Activated gamma-delta T cell treated with Interleukin-2 at 50 U/mL for 16 hours (primary cell): ENCODE data around the gene TOX2.

Experiments used
- DNase-seq: peaks from one replicate; pipeline ENCODE4 v3.0.0-alpha.2; 2020

TOX2 gene, protein sequence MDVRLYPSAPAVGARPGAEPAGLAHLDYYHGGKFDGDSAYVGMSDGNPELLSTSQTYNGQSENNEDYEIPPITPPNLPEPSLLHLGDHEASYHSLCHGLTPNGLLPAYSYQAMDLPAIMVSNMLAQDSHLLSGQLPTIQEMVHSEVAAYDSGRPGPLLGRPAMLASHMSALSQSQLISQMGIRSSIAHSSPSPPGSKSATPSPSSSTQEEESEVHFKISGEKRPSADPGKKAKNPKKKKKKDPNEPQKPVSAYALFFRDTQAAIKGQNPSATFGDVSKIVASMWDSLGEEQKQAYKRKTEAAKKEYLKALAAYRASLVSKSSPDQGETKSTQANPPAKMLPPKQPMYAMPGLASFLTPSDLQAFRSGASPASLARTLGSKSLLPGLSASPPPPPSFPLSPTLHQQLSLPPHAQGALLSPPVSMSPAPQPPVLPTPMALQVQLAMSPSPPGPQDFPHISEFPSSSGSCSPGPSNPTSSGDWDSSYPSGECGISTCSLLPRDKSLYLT

DNA sequence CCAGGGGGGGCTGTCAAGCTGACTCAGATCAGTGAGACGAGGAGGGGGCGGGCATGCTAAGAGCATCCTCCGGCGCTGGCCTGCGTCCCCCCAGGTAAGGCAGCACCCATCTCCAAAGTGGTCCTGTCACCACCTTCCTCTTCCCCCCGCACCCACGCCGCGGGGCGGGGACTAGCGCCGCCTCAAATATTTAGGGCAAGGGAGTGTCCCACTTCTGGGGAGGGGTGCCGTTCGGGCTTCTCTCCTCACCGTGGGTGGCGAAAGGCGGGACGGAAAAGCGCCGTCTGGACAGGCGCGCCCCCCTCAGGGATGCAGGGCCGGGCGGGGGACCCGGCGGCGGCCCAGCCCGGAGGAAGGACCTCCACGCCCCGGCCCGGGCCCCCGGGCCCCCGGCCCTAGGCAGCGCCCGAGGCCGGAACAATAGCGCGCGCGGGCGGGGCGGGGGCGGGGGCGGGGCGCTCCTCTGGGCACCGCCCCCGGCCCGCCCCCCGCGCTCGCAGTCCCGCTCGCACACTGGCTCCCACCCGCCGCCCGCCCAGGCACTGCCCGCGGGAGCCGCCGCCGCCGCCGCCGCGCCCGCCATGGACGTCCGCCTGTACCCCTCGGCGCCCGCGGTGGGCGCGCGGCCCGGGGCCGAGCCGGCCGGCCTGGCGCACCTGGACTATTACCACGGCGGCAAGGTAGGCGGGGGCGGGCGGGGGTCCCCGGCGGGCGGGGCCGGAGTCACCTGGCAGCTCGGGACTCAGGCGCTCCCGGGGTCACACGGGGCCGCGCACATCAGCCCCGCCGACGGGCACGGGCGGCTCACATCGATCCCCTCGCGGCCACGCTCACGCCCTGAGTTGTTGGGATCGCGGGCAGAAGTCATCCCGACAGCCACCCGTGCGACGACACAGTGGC lies at the start of gene TOX2:
Gene TOX2 (plus strand): TSS at position 542 of the 900 bp plus-strand sequence. CDS start 40 bp downstream, at position 582.
- peak; percentile 31 for DNase-seq

DNA sequence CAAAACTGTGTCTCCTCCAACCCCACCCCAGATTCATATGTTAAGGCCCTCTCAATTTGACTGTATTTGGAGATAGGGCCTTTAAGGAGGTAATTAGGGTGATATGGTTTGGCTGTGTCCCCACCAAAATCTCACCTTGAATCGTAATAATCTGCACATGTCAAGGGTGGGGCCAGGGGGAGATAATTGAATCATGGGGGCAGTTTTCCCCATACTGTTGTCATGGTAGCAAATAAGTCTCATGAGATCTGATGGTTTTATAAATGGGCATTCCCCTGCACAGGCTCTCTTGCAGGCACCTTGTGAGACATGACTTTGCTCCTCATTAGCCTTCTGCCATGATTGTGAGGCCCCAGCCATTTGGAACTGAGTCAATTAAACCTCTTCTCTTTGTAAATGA lies 46.6 kb upstream of the TOX2 start:
- no peak for DNase-seq

DNA sequence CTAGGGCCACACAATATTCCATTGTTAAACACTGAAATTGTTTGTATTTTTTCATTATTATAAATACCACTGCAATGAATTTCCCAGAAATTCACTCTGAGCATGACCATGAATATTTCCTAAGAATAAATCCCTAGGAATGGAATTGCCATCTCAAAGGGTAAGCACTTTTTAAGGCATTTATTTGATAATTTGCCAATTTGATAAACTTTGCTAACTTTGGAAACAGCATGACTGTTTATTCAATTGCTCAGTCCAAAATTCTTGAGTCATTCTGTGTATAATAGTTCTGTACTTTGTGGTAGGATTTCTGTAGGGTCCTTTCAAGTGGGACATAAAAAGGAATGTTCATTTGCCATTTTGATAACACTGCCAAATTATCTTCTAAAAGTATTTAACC lies 44.2 kb upstream of the TOX2 start:
- no peak for DNase-seq

DNA sequence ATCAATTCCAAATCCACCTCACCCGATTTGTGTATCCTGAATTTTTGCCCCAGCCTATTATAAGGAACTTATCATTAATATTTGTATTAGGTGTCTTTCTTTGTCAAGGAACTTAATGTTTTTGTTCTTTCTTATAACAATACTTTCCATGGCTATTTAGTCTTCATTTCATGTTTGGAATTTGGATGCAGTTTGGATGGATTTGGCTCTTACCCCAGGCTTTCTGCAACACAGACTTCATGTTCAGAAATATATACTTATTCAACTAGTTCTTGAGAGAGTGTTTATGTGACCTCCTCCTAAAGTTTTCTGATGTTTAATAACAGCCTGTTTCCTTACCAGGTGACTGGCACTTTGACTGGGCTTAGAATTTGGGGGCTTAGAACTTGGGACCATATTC lies 35.9 kb upstream of the TOX2 start:
- DNase-seq: no peak

DNA sequence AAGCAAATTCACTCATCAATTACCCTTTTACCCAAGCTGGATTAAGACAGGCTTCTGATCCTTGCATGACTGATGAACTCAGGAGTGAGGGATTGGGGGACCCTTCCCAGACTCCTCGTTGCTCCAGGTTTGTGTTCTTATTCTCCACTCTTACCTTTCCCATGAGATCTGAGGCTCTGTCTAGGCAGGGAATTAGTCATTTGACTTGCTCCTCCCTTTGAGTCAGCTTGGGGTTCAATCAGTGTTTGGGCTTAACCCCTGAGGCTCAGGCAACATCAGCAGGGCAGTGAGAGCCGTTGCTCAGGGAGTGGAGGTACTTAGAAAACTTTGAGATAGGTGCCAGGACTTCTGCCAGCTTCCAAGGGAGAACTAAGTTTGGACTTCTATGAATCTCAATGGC lies 20.7 kb upstream of the TOX2 start:
- no peak for DNase-seq

DNA sequence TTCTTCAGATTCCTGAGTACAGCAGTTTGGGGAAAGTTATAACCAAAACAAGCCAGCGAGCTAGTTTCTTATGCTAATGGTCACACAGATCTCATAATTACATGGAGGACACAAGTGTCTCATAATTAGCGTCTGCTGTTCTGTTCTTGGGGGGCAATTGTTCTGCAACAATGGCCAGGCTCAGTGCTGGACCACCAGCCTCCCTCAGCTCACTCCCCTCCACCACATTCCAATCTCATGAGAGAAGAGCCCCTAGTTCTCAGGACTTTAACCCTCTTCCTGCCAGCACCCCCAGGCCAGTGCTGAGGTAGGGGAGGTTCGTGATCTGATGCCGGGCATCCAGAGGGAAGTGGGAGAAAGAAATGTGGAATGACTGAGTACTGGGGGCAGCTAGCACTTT lies 20.2 kb upstream of the TOX2 start:
- no peak for DNase-seq

DNA sequence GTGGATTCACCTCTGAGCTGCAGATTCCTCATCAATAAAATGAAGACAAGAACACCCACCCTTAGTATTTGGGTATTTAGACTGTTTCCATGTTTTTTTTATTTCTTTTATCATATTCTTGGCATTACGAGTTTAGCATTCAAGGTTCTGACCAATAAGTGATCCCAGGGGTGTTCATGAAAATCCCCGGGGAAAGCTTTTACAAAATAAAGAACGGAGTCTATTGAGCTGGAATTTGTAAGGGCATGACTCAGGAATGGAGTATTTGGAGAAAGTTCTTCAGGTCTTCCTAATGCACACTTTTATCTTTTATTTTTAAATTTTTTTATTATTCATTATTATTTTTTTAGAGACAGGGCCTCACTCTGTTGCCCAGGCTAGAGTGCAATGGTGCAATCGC lies 19.4 kb upstream of the TOX2 start:
- no peak for DNase-seq

DNA sequence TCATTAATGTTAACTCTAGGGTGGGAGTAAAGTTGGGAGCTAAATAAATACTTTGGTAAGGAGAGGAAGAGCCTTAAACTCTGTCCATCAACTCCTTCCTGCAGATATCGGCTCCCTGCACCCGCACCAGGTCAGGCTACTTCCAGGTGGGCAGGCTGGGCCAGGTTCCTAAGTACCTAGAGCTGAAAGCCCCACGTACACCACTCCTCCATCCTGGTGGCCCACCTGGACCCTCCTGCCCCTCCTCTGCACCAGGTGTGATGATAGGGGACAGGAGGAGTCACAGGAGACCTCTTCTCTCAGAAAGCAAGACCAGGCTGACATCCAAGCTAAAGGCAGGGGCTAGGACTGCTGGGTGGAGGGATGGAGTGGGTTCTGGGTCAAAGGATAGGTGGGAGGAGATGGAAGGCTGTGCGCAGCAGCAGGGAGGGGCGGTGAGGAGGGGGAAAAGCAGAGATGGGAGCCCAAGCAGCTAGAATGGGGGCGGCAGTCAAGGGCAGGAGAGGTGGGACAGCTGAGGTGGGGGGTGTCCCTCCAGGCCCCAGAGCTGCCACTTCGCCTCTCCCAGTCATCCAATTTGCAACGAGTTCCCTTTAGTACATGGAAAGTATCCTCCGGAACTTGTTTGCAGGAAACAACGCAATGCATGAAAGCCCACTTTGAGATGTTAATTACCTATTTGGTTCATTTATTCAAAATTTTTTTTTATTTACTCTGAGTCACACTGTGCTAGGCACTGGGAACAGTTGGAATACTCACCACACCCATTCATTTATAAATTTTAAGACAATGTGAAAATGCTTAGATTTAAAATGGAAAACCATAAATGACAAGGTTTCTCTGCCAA lies 15.2 kb upstream of the TOX2 start:
- DNase-seq: no peak

DNA sequence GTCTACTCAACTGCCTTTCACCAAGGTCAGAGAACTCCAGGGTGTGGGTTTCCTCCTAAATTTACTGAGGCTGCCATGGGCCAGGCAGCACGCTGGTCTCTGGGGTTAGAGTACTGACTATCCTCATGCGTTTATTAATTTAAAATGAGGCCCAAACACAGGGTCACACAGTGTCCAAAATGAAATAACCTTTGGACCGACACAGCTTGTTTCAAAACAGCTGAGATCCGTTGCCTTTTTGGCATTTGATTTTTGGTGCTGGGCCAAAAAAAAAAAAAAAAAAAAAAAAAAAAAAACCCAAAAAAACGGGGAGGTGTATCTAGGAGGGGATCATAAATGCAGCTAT lies 14.6 kb upstream of the TOX2 start:
- DNase-seq: no peak

DNA sequence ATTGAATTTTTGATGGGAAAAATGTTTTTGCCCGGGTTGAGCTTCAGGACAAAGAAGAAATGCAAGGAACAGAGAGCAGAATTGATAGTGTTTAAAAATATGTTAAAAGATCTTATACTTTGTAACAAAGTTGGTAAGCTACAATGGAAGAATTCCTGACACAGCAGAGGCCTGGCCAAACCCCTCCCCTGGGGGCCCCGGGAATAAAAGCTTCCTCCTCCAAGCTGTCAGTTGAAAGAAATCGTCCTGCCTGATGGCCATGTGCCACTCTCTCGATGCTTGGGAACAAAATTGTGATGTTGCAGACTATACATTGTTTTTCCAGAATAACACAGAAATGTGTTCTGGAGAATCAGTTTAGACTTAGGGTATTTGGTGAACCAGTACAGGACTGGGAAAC lies 14.2 kb upstream of the TOX2 start:
- DNase-seq: no peak

DNA sequence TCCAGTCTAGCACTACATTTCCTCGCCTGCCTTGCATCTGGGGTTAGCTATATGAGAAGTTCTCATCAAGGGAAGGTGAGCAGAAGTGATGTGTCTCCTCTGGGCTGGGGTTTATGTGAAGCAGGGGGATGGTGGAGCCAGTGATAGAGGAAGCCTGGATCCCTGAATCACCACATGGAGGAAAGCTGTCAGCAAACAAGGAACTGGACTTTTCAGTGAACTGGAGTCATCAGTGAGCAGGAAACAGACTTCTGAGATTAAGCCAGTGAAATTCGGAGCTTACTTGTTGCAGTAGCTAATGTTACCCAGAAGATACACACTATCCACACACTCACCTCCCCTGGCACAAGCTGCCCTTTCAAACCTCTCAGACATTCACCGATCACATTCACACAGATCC lies 13.4 kb upstream of the TOX2 start:
- DNase-seq: no peak

DNA sequence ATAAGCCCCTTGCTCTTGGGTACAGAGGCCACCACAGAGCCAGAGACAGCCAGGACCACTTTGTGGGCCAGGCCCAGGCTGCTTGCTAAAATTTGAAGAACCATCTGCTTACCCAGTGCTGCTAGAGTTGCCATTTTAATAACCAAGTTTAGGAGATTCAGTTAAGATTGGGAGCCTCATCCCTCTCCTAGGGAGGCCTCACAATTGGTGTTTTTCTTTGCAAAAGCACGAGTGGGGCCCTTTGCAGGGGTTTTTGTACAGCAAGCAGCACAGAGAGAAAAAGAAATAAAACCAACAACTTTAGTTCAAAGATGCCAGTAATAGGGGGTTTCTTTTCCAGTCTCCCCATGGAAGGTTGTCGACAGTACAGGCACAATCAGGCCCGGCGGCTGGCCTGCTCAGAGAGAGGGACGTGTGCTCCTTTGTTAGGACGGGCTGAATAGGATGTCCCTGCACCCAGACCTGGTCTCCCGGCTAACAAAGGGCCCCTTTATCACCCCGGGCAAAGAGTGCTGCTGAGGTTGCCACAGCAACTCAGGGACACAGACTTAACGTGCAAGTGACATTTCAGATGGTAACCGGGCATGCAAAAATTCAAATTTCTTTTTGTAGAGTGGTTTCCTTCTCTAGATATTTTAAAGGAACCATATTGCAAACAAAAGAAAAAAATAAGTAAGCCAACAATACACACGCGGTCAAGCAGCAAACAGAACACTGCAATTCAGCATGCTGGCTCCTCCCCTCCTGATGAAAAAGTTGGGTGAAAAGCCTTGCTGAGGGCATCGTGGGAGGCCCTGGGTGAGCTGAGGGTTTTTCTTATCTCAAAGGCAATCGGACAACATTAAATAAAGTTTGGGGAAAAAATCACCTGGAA lies 10.5 kb upstream of the TOX2 start:
- DNase-seq: no peak

DNA sequence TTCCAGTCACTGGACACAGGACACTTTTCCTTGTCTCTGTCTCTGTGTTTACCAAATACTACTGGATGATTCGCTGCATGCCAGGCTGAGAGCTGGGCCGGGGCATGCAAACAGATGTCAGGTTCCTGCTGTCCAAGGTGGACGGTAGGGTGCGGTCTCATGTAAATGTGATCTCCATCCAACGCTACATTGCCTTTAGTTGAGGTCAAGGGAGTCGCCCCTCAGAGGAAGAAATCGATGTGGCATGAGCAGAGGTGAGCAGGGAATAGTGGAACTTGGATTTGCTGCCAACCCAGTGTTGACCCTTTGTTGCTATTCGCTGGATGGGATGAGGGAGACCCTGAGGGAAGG lies 9.8 kb upstream of the TOX2 start:
- no peak for DNase-seq

DNA sequence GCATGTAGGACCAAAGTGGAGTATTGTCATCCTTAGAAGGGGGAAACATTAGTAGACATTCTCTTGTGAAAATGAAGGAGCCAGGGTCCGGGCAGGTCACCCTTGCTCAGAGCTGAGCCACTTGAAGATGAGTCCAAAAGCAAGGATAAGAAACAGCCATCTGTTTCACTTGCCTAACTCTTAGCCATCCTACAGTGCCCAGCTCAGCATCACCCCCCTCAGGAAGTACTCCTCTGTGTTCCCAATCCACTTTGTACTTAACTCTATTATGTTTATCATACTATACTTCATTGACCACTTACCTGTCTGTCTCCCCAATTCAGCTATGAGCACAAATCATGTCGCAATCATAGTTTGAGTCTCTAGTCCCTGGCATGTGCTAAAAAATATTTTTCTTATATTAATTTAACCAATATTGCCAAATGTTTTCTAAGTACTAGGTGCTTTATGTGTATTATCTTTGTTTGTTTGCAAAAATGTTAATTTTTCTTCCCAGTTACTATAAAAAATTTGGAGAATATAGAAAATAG lies 8.1 kb upstream of the TOX2 start:
- no peak for DNase-seq

DNA sequence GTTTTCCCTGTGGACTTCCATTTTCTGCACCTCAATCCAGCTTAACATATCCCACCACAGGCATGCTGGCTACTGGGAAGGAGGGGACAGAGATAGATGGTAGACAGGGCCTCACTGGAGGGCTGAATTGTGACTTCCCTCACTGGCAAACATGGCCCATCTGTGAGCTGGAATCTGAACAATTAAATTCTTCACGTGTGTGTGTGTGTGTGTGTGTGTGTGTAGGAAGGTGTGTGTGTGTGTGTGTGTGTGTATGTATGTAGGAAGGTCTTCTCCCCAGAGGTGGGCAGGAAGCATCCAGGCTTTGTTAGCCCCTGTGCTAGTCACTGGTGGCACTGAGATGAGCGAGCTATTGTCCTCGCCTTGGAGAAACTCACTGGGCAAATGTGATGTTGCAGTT lies 5.4 kb upstream of the TOX2 start:
- no peak for DNase-seq

DNA sequence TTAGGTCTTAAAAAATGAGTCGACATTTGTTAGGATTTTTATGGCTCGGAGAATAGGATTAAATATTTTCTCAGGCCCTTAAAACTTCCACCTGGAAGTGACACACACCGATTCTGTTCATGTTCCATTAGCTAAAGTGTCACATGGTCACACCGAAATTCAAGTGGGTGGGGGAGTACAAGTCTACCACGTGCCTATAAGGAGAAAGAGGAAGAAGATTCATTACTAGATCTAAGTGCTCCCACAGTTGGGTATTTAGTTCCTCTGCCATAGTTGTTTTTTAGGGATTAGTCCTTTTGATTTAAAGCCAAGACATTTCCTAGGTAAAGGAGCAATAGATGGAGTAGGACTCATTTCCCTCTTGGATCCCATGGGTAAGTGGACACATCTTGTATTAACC lies 4.9 kb upstream of the TOX2 start:
- no peak for DNase-seq

DNA sequence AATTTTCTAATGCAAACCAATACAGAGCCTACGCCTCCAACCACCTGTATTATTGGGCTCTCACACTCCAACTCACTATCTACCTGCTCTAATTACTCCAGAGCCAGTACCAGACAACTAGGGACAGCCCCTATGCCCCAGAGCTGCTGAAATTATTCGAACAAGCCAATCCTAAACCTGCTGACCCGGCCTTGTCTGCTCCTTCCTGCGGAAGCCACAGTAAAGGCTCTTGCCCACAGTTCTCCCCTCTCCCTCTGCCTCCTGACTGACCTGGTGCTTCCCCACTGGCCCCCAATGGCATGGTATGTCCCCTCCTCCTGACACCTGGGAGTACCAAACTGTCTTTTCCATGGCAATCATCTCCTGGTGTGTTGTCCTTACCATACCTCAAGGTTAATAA lies 4.1 kb upstream of the TOX2 start:
- DNase-seq: no peak

DNA sequence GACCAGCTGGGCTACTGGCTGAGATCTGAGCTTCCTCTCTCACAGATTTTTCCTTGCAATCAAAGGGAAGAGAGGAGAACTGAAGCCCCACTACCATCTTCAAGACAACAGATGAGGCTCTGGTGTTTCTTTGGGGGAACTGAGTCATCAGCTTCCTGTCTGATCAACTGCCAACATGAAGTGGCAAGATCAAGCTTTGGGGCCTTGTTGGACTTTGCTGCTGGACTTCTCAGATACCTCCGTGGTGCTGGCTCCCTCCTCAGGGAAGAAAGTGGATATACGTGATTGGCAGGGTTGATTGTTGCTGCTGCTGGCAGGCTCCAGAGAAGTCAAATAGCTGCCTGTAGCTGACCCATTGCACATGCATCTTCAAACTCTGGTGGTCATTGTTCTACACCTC lies 3.6 kb upstream of the TOX2 start:
- no peak for DNase-seq

DNA sequence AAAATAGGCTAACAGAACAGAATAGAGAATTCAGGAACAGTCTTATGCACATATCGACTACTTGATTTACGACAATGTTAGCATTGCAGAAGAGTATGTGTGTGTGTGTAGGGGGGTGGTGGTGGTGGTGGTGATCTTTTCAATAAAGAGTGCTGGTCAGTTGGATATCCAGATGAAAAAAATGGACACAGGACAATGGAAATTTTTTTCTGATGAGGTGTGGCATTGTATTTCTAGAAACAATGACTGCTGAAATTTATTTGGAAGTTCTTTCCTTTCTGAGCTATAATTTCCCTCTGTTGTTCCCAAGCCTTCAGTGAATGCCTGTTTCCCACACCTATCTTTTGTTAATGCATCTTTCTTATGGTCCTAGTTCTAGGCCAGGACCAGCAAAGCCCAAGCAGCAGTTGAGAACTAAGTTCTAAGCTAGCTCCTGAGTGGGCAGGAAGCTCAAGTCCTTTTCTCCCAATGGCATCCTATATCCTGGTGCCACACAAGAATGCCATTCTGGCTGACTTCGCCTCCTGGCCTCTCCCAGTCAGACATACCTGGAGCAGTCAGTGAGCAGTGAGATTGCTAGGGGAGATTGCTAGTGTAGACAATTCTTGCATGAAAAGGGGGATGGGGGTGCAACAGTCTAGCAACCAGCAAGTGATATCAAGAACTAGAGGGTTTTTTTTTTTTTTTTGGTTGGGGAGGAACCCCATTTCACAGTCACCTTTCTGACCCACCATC lies 1.2 kb upstream of the TOX2 start:
- no peak for DNase-seq

DNA sequence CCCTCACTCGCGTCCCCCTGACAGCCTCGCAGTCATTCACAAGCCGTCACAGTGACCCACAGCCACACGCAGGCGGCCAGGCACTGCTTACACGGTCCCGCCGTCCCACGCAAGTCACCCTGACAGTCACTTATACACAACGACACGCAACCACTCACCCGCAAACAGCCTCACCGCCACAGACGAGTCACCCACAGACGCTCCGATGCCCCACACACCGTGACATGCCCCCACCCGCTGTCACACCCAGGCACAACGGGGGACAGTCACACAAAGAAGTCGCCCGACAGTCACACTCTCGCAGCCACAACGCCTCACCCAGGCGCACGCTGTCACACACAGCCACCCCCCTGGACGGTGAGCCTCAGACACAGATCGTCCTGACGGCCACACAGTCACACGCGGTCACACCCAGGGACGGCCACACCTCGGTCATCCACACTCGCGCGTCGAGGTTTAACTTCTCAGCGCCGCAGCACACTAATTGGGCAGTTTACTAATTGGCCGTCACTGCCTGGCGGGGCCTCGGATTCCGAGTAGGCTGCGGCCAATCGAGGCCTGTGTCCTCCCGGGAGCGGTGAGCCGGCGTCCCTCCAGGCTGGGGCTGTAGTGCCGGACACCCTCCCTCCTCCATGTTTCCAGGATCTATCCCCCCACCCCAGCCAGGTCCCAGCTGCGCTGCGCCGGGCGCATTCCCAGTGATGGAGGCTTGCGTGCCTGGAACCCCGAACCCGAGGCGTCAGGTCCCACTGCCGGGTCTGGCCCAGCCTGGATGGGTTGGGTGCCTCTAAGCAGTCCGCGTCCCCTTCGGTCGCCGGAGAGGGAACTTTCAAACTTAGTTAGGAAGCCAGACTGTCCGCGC lies 790 bp downstream of the TOX2 start:
- peak; percentile 29 for DNase-seq
